ENCODE results near the gene CACNA2D4.

DNA sequence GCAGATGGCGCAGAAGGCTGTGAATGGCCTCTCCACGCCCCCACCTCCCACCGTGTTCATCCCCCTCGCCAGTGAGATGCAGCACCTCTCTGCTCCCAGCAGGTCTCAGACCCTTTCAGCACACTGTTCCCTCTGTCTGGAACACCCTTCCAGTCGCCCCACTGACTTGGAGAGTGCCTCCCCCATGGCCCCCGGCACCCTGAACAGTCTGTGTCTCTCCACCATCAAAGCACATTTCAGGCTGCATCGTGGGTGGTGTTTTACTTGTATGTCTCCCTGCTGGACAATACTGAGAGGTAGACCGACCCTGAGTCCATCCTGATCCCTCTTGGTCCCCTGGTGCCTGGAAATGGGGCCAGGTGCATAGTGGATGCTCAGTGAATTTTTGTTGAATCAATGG lies 34.9 kb downstream of the CACNA2D4 start:
- TF ChIP-seq POLR2A (IDR thresholded peaks at IDR 0.05; ENCODE audit: low read depth, low read length) (no peak), POLR2AphosphoS5 (IDR thresholded peaks at IDR 0.05; ENCODE audit: low read depth, low read length) (no peak), SPI1 (IDR thresholded peaks at IDR 0.05; ENCODE audit: low read depth, low read length) (no peak)

Data from GM12891 (cell line).